ENCODE data around the gene REPIN1.

GRCh38 chr7:150417239-150417638 is 48.6 kb downstream of the REPIN1 start:
- TF ChIP-seq CTCF (IDR thresholded peaks at IDR 0.05; ENCODE audit: low read length) (no peak), EZH2 (IDR thresholded peaks at IDR 0.05; ENCODE audit: borderline replicate concordance, low read length) (no peak)
